Ureter (tissue), 1 donor: ENCODE measurements around the gene CD2AP. TPM values are rescaled to one million over a fixed set of nuclear protein-coding genes. Genes with fewer than 3 reads are reported as not detected.
"Not testable (repeated sequence)": the region's sequence is repeated elsewhere in the genome, so short reads cannot be mapped to it uniquely, and the experiment has no call there.

Experiments used
- DNase-seq: peaks from one replicate; pipeline ENCODE4 v3.0.0-alpha.2; 2020; ENCODE audit warnings: low spot score
- total RNA-seq: library from RNA; stranded (reverse); gene quantifications from one replicate; pipeline ENCODE4 v1.2.4, GENCODE V29; 2023
- donor health status: DM: yes; HTN: yes; CAD: no.

CD2AP gene
- total RNA-seq, 1 donor from 2014 or later, result 137 TPM

DNA sequence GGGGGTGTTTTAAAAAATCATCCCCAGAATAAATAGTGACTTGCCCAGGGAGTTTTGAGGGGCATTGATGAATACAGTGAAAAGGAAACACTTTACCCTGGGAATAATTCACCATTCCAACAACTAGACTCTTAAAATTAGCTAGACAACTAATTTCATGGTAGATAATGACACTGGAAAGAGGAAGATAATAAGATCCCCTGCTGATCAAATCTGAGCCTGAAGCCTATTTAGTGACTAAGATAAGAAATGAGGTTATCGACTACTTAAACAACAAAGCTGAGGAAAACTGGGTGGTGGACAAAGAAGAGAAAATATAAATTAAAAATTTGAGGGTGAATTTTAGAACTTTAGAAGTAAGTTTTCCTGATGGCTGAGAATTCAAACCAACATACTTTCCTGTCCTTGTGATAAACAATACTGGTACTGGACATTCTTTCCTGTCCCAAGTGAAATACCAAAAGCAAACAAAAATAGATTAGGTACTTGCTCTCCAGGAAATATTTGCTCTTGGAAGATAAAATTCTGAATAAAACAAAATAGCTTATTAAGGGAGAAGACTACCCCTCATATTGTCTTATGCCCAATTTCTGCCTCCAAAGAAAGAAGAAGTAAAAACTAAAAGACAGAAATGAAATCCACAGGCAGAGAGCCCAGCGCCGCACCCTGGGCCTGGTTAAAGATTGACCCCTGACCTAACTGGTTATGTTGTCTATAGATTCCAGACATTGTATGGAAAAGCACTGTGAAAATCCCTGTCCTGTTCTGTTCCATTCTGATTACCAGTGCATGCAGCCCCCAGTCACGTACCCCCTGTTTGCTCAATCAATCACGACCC is 156.8 kb downstream of the CD2AP start:
- no peak for DNase-seq

DNA sequence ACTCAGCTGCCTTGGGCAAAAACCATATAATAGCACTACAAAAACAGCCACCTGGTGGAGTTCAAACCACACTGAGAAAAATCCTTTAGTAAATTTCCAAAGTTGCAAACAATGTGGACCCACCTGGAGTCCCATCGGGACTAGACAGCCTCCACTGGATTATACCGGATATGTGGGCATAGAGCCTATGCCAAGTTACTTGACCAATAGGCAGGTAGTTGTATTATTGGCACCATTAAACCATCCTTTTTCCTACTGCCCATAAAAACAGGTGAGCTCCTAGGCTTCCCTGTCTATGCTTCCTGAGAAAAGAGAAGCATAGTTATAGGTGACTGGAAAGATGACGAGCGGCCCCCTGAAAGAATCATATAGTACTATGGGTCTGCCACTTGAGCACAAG is 169.1 kb downstream of the CD2AP start:
- no peak for DNase-seq

- no peak for DNase-seq
These were observed 169.6 kb downstream of the CD2AP start for GRCh38 chr6:47647188-47647587.

DNA sequence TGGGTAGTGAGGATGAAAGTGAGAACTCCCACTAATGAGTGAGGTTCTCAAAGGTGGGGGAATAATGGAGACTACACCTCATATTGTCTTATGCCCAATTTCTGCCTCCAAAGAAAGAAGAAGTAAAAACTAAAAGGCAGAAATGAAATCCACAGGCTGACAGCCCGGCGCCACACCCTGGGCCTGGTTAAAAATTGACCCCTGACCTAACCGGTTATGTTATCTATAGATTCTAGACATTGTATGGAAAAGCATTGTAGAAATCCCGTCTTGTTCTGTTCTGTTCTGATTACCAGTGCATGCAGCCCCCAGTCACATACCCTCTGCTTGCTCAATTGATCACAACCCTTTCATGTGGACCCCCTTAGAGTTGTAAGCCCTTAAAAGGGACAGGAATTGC is 170.0 kb downstream of the CD2AP start:
- DNase-seq, result not testable (repeated sequence)

GRCh38 chr6:47648031-47648430 is 170.4 kb downstream of the CD2AP start:
- no peak for DNase-seq

DNA sequence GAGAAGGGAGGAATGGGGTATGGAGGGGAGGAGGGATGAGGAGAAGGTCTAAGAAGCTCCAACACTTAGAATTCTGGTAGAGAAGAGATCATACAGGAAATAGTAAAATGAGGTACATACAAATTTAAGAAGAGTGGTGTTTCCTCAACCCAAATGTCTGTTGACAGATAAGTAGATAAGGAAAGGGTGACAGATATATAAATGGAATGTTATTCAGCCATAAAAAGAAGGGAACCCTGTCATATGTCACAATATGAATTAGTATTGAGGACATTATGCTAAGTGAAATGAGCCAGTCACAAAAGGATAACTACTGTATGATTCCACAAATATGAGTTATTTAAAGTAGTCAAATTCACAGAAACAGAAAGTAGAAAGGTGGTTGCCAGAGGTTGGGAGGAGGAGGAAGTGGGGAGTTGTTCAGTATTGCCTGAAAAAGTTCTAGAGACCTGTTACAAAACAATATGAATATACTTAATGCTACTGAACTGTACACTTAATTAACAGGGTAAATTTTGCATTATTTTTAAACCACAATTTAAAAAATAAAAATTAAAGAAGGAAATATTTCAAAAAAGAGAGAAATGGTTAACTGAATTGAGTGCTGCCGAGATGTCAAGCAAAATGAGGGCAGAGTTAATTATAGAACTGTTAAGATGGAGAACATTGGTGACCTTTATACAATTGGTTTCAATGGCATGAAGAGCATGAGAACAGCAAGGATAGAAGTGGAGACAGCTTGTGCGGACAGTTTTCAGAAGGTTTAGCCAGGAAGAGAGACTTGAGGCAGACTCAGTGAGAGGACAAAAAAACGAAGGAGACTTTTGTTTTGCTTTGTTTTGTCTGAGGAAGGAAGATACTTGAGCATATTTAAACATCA is 173.2 kb downstream of the CD2AP start:
- no peak for DNase-seq

GRCh38 chr6:47651505-47651944 is 173.9 kb downstream of the CD2AP start:
- no peak for DNase-seq

DNA sequence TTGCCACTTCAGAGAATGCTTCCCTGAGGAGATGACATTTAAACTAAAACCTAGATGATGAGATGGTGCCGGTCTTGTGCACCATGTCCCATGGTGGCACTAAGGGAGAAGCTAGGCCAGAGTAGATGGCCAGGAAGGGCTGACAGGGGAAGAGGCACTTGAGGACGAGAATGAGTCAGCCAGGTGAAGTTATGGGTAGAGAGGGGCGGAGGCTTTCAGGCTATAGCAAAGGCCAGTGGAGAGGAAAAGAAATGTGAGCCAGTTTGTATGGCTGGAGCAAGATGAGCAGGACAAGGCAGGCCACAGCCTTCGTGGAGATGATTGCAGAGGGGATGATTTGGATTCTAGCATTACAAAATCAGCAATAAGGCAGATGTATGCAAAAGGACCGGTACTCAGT is 176.1 kb downstream of the CD2AP start:
- no peak for DNase-seq

GRCh38 chr6:47654255-47654654 is 176.7 kb downstream of the CD2AP start:
- DNase-seq, result no peak

DNA sequence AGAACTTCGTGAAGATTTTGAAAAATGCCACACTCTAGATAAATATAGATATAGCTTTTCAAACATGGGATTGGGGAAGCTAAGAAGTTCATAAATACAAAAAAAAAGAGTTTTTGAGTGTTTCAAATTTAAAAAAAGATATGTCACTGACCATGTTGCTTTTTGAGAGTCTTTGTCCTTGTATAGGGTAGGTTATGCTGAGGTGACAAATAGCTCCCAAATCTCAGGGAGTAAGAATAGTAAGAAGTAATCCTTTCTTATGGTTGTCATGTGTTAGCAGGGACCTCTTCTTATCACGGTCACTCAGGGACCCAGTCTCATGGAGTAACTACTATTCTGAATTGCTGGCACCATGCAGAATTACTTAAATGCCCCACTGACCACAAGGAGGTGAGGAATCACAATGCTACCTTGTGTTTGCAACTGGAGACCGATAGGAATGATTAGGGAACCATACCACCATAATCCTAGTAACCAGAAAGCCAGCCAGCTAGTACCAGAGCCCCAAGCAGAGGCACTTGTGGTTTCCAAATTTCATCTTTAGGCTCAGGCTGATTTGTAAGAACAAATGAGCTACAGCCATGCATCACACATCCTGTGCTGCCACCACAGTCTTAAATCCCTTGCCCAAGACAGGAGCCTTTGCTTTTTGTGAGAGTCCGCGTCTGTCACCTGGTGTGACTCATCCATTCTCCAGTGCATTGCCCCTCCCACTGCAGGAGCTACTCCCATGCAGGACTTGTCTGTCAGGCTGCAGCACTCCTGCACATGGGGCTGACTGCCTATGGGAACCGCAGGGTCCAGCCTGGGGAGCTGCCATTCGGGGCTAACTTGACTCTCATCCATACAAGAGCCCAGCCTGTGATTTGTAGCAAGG is 178.4 kb downstream of the CD2AP start:
- DNase-seq, result peak; percentile 68

DNA sequence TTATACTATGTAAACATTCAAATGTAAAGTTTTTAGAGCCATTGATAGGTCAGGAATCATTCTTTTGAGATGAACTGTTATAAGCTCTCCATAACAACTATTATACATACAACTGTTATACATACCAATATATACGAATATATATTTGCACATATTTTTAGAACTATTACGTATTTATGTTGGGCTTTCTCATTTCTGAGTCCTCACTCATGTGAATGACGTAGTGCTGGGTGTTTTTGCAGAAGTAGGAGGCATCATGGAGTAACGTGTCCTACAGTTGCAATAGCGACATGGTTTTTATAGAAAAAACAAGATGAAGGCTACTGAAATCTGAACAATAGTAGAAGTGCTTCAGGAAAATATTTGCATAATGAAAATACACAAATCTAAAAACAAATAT is 184.4 kb downstream of the CD2AP start:
- DNase-seq, result no peak

- DNase-seq, result no peak
These were observed 186.1 kb downstream of the CD2AP start for GRCh38 chr6:47663462-47664216.

DNA sequence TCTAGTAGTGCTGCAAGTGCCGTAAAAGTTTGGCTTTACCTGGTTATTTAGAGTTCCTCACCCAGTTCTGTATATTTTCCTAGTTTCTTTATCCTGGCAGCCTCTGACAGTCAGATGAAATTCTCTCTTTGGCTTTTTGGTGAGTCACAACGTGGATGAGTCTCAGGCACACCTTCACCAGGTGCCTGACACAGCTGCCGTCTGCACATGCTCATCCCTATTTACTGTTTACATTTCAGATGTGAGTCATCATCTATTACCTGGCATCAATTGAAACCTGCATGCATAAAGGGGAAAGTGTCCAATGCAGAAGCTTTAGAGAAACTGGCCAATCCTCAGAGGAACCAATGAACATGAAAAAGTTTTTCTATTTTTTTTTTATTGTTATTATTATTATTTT is 187.5 kb downstream of the CD2AP start:
- DNase-seq, result no peak

- peak; percentile 53 for DNase-seq
These were observed 192.3 kb downstream of the CD2AP start for GRCh38 chr6:47669684-47670513.

- no peak for DNase-seq
These were observed 193.3 kb downstream of the CD2AP start for GRCh38 chr6:47670851-47671250.

DNA sequence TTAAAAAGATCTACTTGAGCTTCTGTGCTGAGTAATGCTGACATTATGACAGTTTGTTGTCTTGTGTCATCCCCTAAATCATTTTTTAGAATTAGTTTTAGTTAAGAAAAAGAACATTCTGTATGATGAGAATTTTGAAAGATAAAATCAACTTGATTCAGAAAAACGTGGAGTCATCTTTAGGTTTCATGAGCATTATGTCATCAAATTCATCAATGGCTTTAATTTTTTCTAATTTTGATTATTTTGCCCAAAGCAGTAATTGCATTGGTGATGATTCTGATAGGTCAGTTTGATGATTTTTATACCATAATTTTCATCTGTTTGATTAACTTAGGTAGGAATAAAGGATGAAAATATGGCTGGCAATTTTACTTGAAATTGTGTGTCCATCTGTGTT is 194.2 kb downstream of the CD2AP start:
- no peak for DNase-seq

DNA sequence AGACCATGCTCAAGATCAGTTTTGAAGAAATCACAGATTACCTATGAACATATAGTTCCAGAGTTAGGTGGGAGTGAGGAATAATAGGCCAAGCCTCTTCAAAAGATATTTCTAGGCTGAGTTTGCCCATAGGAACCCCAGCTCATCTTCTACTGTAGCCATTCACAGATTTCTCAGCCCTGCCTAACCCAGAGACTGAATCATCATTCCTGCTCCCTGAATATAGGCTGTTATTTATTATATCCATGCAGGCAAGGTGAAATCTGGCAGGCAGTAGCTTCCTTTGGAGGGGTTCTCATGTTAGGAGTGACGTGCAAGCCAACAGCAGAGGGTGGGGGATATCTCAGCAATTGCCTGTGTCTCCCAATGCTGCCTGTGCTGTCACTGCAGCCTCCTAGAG is 195.2 kb downstream of the CD2AP start:
- DNase-seq, result no peak

- peak; percentile 51 for DNase-seq
These were observed 197.1 kb downstream of the CD2AP start for GRCh38 chr6:47674673-47675072.
